Dermis microvascular lymphatic vessel endothelial cell (primary cell): Measurements from ENCODE around the gene CDH16. TPM values are rescaled to one million over a fixed set of nuclear protein-coding genes. Genes with fewer than 3 reads are reported as not detected.
"Not testable (repeated sequence)": the region's sequence is repeated elsewhere in the genome, so short reads cannot be mapped to it uniquely, and the experiment has no call there.

Source experiments
- DNase-seq, 2 donors: peaks; one replicate each; pipeline versions ENCODE4 v3.0.0 to v3.0.0-alpha.2; 2010; ENCODE audit warnings: low read depth in 2 of 2
- total RNA-seq: library from RNA; depleted of rRNA; stranded (reverse); fragments of >200 nt; gene quantifications from 2 replicates; pipeline ENCODE4 v1.2.1, GENCODE V29; 2014

CDH16 gene
- not detected in 2 replicates for total RNA-seq

GRCh38 chr16:66918803-66919568 is at the start of gene CDH16:
Gene CDH16 (minus strand): TSS chr16:66918885. CDS start chr16:66918065, 820 bp downstream.
- DNase-seq, result no peak

GRCh38 chr16:66964049-66964448 is 45.4 kb upstream of the CDH16 start:
- DNase-seq, result no peak

- no peak for DNase-seq
Measured at GRCh38 chr16:66961914-66962313, 43.2 kb upstream of the CDH16 start.

GRCh38 chr16:66961065-66961744 is 42.5 kb upstream of the CDH16 start, which contains the start of gene CES3:
Gene CES3 (plus strand): TSS chr16:66961266. CDS start chr16:66961308, 42 bp downstream.
- peak; percentile 28 to 66 for DNase-seq

GRCh38 chr16:66960270-66960669 is 41.6 kb upstream of the CDH16 start:
- DNase-seq, result no peak

- DNase-seq, result no peak
Measured at GRCh38 chr16:66959704-66960161, 41.0 kb upstream of the CDH16 start.

GRCh38 chr16:66958857-66959703 is 40.4 kb upstream of the CDH16 start:
- no peak for DNase-seq

- DNase-seq, result not testable (repeated sequence)
Measured at GRCh38 chr16:66956154-66956457, 37.4 kb upstream of the CDH16 start.

- DNase-seq, result not testable (repeated sequence)
Measured at GRCh38 chr16:66955363-66956153, 36.9 kb upstream of the CDH16 start.

- DNase-seq, result peak; percentile 57 to 71
Measured at GRCh38 chr16:66954097-66954659, 35.5 kb upstream of the CDH16 start.

GRCh38 chr16:66953462-66954096 is 34.9 kb upstream of the CDH16 start:
- DNase-seq, result no peak

- DNase-seq, result no peak
Measured at GRCh38 chr16:66952430-66953110, 33.9 kb upstream of the CDH16 start.

GRCh38 chr16:66950971-66951790 is 32.5 kb upstream of the CDH16 start:
- DNase-seq, result no peak

- no peak for DNase-seq
Measured at GRCh38 chr16:66950437-66950836, 31.8 kb upstream of the CDH16 start.

- no peak for DNase-seq
Measured at GRCh38 chr16:66949472-66949871, 30.8 kb upstream of the CDH16 start.

GRCh38 chr16:66948837-66949225 is 30.1 kb upstream of the CDH16 start:
- DNase-seq, result no peak

- DNase-seq, result no peak
Measured at GRCh38 chr16:66948134-66948836, 29.6 kb upstream of the CDH16 start.
